HEK293T (cell line): ENCODE measurements around the gene AGAP1.

Experiments used
- CTCF ChIA-PET: fragments of 350-600 bp; formaldehyde crosslinking; extraction: SDS; loops from one replicate; lab custom pipeline; 2021; ENCODE audit warnings: antibody characterized with exemption, inconsistent platforms; lab: Yijun Ruan, JAX
- POLR2A ChIA-PET: fragments of 350-600 bp; formaldehyde crosslinking; extraction: SDS; loops from one replicate; lab custom pipeline; 2020; ENCODE audit warnings: antibody characterized with exemption, inconsistent platforms; lab: Yijun Ruan, JAX
- DNase-seq: peaks from one replicate; pipeline ENCODE4 v3.0.0; 2012; ENCODE audit warnings: mixed read lengths; ENCODE audit errors: extremely low spot score
- ARNT ChIP-seq: fragments of 450-650 bp; IDR thresholded peaks from 2 replicates; pipeline ENCODE4 v1.6.1; 2017; ENCODE audit warnings: mild to moderate bottlenecking
- BHLHE40 ChIP-seq: fragments of 450-650 bp; IDR thresholded peaks from 2 replicates; pipeline ENCODE4 v1.6.1; 2016; ENCODE audit warnings: mild to moderate bottlenecking, moderate library complexity, borderline replicate concordance
- CTBP1 ChIP-seq: fragments of 450-650 bp; IDR thresholded peaks from 2 replicates; pipeline ENCODE4 v1.6.1; 2016; ENCODE audit warnings: borderline replicate concordance
- ELF4 ChIP-seq: fragments of 450-650 bp; IDR thresholded peaks from 2 replicates; pipeline ENCODE4 v1.6.1; 2017; ENCODE audit warnings: antibody characterized with exemption
- FOXA1 ChIP-seq: fragments of 450-650 bp; IDR thresholded peaks from 2 replicates; pipeline ENCODE4 v1.6.1; 2016; ENCODE audit warnings: mild to moderate bottlenecking
- FOXK2 ChIP-seq: fragments of 450-650 bp; IDR thresholded peaks from 2 replicates; pipeline ENCODE4 v1.6.1; 2016; ENCODE audit warnings: mild to moderate bottlenecking
- FOXM1 ChIP-seq: fragments of 450-650 bp; IDR thresholded peaks from 2 replicates; pipeline ENCODE4 v1.6.1; 2017; ENCODE audit warnings: mild to moderate bottlenecking, borderline replicate concordance
- HDGF ChIP-seq: fragments of 450-650 bp; IDR thresholded peaks from 2 replicates; pipeline ENCODE4 v1.6.1; 2017; ENCODE audit warnings: antibody characterized with exemption, borderline replicate concordance
- L3MBTL2 ChIP-seq: fragments of 450-650 bp; conservative IDR thresholded peaks from 2 replicates; pipeline ENCODE4 v1.6.1; 2016; ENCODE audit warnings: mild to moderate bottlenecking
- LEF1 ChIP-seq: fragments of 450-650 bp; IDR thresholded peaks from 2 replicates; pipeline ENCODE4 v1.6.1; 2017; ENCODE audit warnings: mild to moderate bottlenecking, borderline replicate concordance
- NFRKB ChIP-seq: fragments of 450-650 bp; IDR thresholded peaks from 2 replicates; pipeline ENCODE4 v1.6.1; 2016; ENCODE audit warnings: mild to moderate bottlenecking, moderate library complexity
- PKNOX1 ChIP-seq: fragments of 450-650 bp; IDR thresholded peaks from 2 replicates; pipeline ENCODE4 v1.6.1; 2016
- SP1 ChIP-seq: fragments of 450-650 bp; IDR thresholded peaks from 2 replicates; pipeline ENCODE4 v1.6.1; 2017
- SUZ12 ChIP-seq: fragments of 450-650 bp; IDR thresholded peaks from 2 replicates; pipeline ENCODE4 v1.6.1; 2016; ENCODE audit warnings: mild to moderate bottlenecking
- TARDBP ChIP-seq: fragments of 450-650 bp; IDR thresholded peaks from 2 replicates; pipeline ENCODE4 v1.6.1; 2016
- ZNF384 ChIP-seq: fragments of 450-650 bp; IDR thresholded peaks from 2 replicates; pipeline ENCODE4 v1.6.1; 2016

AGAP1 gene

GRCh38 chr2:235494716-235495372 is 1.0 kb downstream of the AGAP1 start:
- no peak for DNase-seq
- POLR2A ChIA-PET: no interaction called here
- CTCF ChIA-PET: no interaction called here
- TF ChIP-seq TARDBP: no peak
- TF ChIP-seq ELF4: no peak
- no peak for TF ChIP-seq LEF1
- no peak for TF ChIP-seq SUZ12
- TF ChIP-seq HDGF: no peak
- TF ChIP-seq ARNT: no peak
- no peak for TF ChIP-seq NFRKB
- no peak for TF ChIP-seq BHLHE40
- TF ChIP-seq FOXA1: no peak
- TF ChIP-seq FOXK2: no peak
- no peak; the same call in none of the 2 replicates for TF ChIP-seq L3MBTL2
- TF ChIP-seq CTBP1: no peak
- TF ChIP-seq ZNF384: no peak
- no peak for TF ChIP-seq PKNOX1
- no peak for TF ChIP-seq SP1
- TF ChIP-seq FOXM1: no peak

- DNase-seq: no peak
- CTCF ChIA-PET: no interaction called here
- POLR2A ChIA-PET: interaction anchor here (0.5 kb wide), 1 partner anchor 11 kb away, joined by 4 read pairs; no protein-coding TSS in a partner anchor
- TF ChIP-seq CTBP1 (no peak), LEF1 (no peak), PKNOX1 (no peak), FOXK2 (no peak), ARNT (no peak), SUZ12 (no peak), L3MBTL2 (no peak), BHLHE40 (no peak), HDGF (no peak)
Observed at GRCh38 chr2:235495373-235496238, 1.8 kb downstream of the AGAP1 start.

- TF ChIP-seq TARDBP (no peak), FOXK2 (no peak), BHLHE40 (no peak), ARNT (no peak), ZNF384 (no peak), L3MBTL2 (no peak), SUZ12 (no peak), LEF1 (no peak), ELF4 (no peak), SP1 (no peak), NFRKB (no peak), FOXM1 (no peak), HDGF (no peak), CTBP1 (no peak), FOXA1 (no peak), PKNOX1 (no peak)
- no peak for DNase-seq
- ChIA-PET CTCF (no interaction called here), POLR2A (no interaction called here)
Observed at GRCh38 chr2:235496239-235496621, 2.4 kb downstream of the AGAP1 start.

- POLR2A ChIA-PET: no interaction called here
- DNase-seq: no peak
- TF ChIP-seq PKNOX1 (no peak), FOXK2 (no peak), ELF4 (no peak), HDGF (no peak)
- CTCF ChIA-PET: interaction anchor here (0.5 to 0.6 kb wide), 2 partner anchors 355 to 380 kb away, joined by 4 read pairs; no protein-coding TSS in a partner anchor
Observed at GRCh38 chr2:235497096-235497495, 3.3 kb downstream of the AGAP1 start.

GRCh38 chr2:235498541-235498940 is 4.7 kb downstream of the AGAP1 start:
- DNase-seq: no peak
- CTCF ChIA-PET: interaction anchor here (1.2 kb wide), 1 partner anchor 53 kb away, joined by 4 read pairs; no protein-coding TSS in a partner anchor
- TF ChIP-seq ELF4: no peak
- TF ChIP-seq SP1: no peak
- no peak for TF ChIP-seq HDGF
- no peak for TF ChIP-seq ARNT
- TF ChIP-seq ZNF384: no peak
- TF ChIP-seq FOXA1: no peak
- TF ChIP-seq TARDBP: no peak
- TF ChIP-seq CTBP1: no peak
- TF ChIP-seq BHLHE40: no peak
- POLR2A ChIA-PET: no interaction called here
